Uterus (tissue), 2 donors: ENCODE results near the gene PLIN5.
"Not testable (repeated sequence)": the region's sequence is repeated elsewhere in the genome, so short reads cannot be mapped to it uniquely, and the experiment has no call there.

ENCODE experiments used
- CTCF ChIP-seq, 4 experiments: fragments of 200-600 bp in 2 of 4; fragments of 450-650 bp in 2 of 4; sonication (generic) in 2 of 4; IDR thresholded peaks; one replicate each; pipeline ENCODE4 v1.5.1; 2016 to 2019; ENCODE audit warnings: antibody characterized with exemption in 4 of 4, mild to moderate bottlenecking in 2 of 4, moderate library complexity in 1 of 4
- POLR2A ChIP-seq, 2 donors: fragments of 450-650 bp; IDR thresholded peaks; one replicate each; pipeline ENCODE4 v1.6.1; 2016; ENCODE audit warnings: antibody characterized with exemption in 2 of 2, mild to moderate bottlenecking in 1 of 2, moderate library complexity in 1 of 2

GRCh38 chr19:4541806-4542145 lies 6.8 kb upstream of the PLIN5 start:
- TF ChIP-seq POLR2A, CTCF (IDR thresholded peaks at IDR 0.05): not testable (repeated sequence)
